Mononuclear cell (primary cell): Measurements from ENCODE around the gene PTPRN2. TPM values are rescaled to one million over a fixed set of nuclear protein-coding genes. Genes with fewer than 3 reads are reported as not detected.

Experiments used
- H3K27me3 ChIP-seq: 2 replicates; pipeline ENCODE4 v1.6.0; 2011; ENCODE audit warnings: low read length, control low read depth; ENCODE audit not compliant: insufficient read depth
- H3K4me1 ChIP-seq: 2 replicates; pipeline ENCODE4 v1.5.1; 2011; ENCODE audit warnings: mild to moderate bottlenecking, low read length, control low read depth; ENCODE audit not compliant: insufficient read depth
- H3K4me3 ChIP-seq: 2 replicates; pipeline ENCODE4 v1.5.1; 2011; ENCODE audit warnings: mild to moderate bottlenecking, low read length, moderate library complexity
- H3K9me3 ChIP-seq: 2 replicates; pipeline ENCODE4 v1.5.1; 2011; ENCODE audit warnings: low read depth, mild to moderate bottlenecking, control low read depth, low read length
- total RNA-seq: library from RNA; depleted of rRNA; stranded (reverse); fragments of >200 nt; gene quantifications from one replicate; pipeline ENCODE4 v1.2.3, GENCODE V29; 2012

PTPRN2 gene
- total RNA-seq, 1 donor, result 0.31 TPM

DNA sequence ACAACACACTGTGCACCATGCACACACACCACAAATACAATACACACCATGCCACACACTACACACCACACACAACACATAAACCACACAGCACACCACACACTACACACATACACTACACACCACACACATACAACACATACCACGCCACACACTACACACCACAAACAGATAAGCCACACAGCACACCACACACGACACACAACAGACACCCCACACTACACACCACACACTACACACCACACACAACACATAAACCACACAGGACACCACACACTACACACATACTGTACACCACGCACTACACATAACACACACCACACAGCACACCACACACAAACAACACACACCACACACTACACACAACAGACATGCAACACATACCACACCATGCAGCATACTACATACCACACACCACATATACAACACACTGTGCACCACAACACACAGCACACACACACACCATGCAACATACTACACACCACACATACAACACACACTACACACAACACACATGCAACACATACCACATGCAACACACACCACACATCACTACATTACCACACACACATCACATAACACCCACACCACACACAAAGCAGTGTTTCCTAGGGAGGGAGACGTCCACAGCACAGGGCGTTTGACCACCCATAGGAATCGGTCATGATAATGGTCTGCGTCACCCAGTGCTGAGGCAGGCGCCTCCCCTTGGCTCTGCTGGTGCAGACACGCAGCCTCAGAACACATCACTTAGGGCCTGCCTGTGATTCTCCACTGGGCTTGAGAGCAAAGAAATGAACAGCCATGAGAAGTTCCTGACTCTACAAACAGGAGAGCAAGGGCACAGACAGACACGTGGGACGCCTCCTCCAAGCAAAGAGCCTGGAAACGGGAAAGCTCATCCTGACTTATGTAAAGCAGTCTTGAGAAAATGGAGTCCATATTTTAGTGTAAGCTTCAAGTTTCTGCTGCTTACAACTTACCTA is 458.3 kb downstream of the PTPRN2 start:
- Histone ChIP-seq H3K9me3 (peaks cover 23% of the 10 kb centered on the region), H3K4me3 (no peak overlapping the region), H3K27me3 (no peaks in the 10 kb centered on the region), H3K4me1 (no peaks in the 10 kb centered on the region)

GRCh38 chr7:158128572-158128971 is 459.1 kb downstream of the PTPRN2 start:
- Histone ChIP-seq H3K4me1 (no peaks in the 10 kb centered on the region), H3K27me3 (no peaks in the 10 kb centered on the region), H3K4me3 (no peak overlapping the region), H3K9me3 (peaks cover 23% of the 10 kb centered on the region)

GRCh38 chr7:158127241-158127640 is 460.4 kb downstream of the PTPRN2 start:
- Histone ChIP-seq H3K4me1 (no peaks in the 10 kb centered on the region), H3K4me3 (no peak overlapping the region), H3K27me3 (no peaks in the 10 kb centered on the region), H3K9me3 (peaks cover 23% of the 10 kb centered on the region)

- H3K4me1 ChIP-seq, result no peaks in the 10 kb centered on the region
- H3K4me3 ChIP-seq, result no peak overlapping the region
- no peaks in the 10 kb centered on the region for H3K27me3 ChIP-seq
- H3K9me3 ChIP-seq, result peaks cover 18% of the 10 kb centered on the region
Measured at GRCh38 chr7:158126661-158127060, 461.0 kb downstream of the PTPRN2 start.

DNA sequence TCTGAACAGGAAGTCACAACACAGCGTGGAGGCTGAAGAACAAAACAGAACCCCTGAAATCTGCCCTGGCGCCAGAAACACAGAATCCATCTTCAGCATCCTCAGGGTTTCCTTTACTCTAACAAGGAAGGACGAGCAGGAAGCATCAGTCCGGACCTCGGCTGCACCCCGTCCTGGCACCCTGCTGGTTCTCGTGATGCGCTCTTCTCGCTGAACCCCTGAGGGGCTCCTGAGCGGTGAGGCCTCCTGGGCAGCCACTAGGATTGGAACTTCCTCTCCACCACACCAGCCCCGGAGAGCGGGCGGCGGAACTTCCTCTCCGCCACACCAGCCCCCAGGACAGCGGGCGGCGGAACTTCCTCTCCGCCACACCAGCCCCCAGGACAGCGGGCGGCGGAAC is 461.9 kb downstream of the PTPRN2 start:
- Histone ChIP-seq H3K27me3 (no peaks in the 10 kb centered on the region), H3K9me3 (peaks cover 8% of the 10 kb centered on the region), H3K4me1 (no peaks in the 10 kb centered on the region), H3K4me3 (no peak overlapping the region)

DNA sequence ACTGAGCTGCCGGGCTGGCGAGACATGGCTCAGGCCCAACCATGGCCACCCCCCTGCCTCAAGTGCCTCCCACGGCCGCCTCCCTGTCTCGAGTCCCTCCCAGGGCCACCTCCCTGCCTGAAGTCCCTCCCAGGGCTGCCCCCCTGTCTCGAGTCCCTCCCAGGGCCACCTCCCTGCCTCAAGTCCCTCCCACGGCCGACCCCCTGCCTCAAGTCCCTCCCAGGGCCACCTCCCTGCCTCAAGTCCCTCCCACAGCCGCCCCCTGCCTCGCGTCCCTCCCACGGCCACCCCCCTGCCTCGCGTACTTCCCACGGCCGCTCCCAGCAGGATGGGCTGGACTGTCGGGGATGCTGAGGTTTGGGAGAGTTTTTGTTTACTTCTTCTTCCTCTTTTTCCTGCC is 462.5 kb downstream of the PTPRN2 start:
- Histone ChIP-seq H3K27me3 (no peaks in the 10 kb centered on the region), H3K4me3 (no peak overlapping the region), H3K9me3 (peaks cover 2% of the 10 kb centered on the region), H3K4me1 (no peaks in the 10 kb centered on the region)

DNA sequence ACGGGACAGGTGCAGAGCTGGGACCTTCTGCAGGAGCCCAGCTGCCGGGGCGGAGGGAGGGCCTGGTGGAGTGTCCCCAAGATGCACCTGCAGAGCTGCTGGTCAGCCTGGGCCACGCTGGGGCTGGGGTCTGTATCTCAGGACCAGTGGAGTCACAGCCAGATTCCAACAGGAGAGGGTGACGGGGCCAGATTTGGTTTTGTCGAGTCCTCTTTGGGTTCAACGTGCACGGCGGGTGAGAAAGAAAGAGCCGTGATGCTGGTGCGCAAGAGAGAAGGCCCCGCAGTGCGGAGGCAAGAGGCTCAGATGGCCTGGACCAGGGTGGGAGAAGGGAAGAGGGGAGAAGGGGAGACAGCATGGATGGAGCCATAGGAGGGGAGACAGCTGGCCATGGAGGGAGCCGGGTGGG is 462.9 kb downstream of the PTPRN2 start:
- Histone ChIP-seq H3K4me3 (no peak overlapping the region), H3K4me1 (no peaks in the 10 kb centered on the region), H3K9me3 (no peaks in the 10 kb centered on the region), H3K27me3 (no peaks in the 10 kb centered on the region)

- H3K27me3 ChIP-seq, result no peaks in the 10 kb centered on the region
- H3K9me3 ChIP-seq, result no peaks in the 10 kb centered on the region
- no peaks in the 10 kb centered on the region for H3K4me1 ChIP-seq
- no peak overlapping the region for H3K4me3 ChIP-seq
Measured at GRCh38 chr7:158123753-158124152, 463.9 kb downstream of the PTPRN2 start.

- Histone ChIP-seq H3K9me3 (peaks cover 3% of the 10 kb centered on the region), H3K4me3 (no peak overlapping the region), H3K27me3 (no peaks in the 10 kb centered on the region), H3K4me1 (no peaks in the 10 kb centered on the region)
Measured at GRCh38 chr7:158123214-158123613, 464.4 kb downstream of the PTPRN2 start.

DNA sequence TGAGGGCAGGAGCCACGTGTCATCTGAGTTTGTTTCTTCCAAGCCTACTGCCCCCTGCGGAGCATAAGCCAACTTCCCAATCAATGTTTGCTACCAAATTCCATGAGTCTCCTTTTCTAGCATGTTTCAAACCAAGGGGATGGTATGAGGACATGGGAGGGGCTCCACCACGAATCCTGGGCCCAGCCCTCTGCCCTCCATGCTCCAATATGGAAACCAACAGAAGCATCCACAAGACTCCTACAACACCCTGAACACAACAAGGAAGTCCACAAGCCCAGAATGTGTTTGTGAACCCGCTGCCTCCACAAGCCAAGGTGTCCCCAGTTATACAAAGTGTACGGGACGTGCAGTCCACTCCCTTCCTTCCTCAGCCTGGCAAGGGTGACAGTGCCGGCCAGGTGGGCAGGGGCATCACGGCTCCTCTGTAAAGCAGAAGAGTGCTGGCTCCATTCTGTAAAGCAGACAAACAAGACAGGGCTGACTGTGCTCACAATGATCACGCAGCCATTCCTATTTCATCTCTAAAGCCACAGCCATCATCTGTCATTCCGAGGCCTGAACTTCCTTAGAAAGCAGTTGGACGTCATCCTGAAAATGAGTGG is 466.1 kb downstream of the PTPRN2 start:
- peaks cover 18% of the 10 kb centered on the region for H3K9me3 ChIP-seq
- no peaks in the 10 kb centered on the region for H3K27me3 ChIP-seq
- no peaks in the 10 kb centered on the region for H3K4me1 ChIP-seq
- no peak overlapping the region for H3K4me3 ChIP-seq

DNA sequence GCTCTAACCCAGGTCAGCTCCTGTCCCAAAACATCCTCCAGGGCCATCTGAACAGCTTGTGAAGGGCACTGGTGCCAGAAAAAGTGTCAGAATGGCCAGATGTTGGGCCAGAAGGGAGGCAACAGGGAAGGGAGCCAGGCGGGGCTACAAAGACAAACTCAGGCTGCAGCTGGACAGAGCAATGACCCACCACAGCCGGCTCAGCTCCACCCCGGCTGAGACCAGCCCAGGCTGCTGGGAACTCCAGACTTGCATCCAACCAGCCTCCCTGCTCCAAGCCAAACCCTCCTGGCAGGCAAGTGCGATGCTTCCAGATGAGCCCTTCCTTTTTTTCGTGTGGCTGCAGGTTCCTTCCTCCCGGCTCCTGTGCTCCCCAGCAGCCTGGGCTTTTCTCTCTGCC is 466.9 kb downstream of the PTPRN2 start:
- Histone ChIP-seq H3K4me1 (no peaks in the 10 kb centered on the region), H3K27me3 (no peaks in the 10 kb centered on the region), H3K9me3 (peaks cover 18% of the 10 kb centered on the region), H3K4me3 (no peak overlapping the region)

GRCh38 chr7:158120316-158120715 is 467.3 kb downstream of the PTPRN2 start:
- Histone ChIP-seq H3K9me3 (peaks cover 18% of the 10 kb centered on the region), H3K4me1 (no peaks in the 10 kb centered on the region), H3K4me3 (no peak overlapping the region), H3K27me3 (no peaks in the 10 kb centered on the region)

DNA sequence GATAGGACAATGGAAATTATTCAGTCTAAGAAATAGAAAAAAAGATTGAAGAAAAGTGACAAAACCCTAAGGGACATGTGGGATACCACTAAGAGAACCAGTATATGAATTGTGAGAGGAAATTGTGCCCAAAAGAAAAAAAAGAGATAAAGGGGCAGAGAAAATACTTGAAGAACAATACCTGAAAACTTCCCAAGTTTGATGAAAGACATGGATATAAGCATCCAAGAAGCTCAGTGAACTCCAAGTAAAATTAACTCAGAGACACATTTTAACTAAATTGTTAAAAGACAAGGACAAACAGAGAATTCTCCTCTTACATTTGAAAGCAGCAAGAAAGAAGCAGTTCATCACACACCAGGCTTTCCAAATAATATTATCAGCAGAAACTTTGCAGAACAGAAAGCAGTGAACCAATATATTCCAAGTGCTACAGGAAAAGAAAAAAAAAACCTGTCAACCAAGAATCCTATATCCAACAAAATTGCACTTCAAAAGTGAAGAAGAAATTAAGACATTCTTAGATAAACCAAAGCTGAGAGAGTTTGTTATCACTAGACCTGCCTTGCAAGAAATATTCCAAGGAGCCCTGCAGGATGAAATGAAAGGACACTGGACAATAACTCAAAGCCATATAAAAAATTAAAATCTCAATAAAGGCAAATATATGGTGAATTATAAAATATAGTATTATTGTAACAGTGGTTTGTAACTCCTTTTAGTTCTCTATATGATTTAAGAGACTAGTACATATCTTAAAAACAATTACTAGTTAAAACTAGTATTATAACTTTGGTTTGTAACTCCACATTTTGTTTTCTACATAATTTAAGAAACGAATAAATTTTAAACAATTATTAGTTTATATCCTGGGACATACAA is 470.0 kb downstream of the PTPRN2 start:
- Histone ChIP-seq H3K27me3 (no peaks in the 10 kb centered on the region), H3K4me1 (no peaks in the 10 kb centered on the region), H3K9me3 (peaks cover 18% of the 10 kb centered on the region), H3K4me3 (no peak overlapping the region)

DNA sequence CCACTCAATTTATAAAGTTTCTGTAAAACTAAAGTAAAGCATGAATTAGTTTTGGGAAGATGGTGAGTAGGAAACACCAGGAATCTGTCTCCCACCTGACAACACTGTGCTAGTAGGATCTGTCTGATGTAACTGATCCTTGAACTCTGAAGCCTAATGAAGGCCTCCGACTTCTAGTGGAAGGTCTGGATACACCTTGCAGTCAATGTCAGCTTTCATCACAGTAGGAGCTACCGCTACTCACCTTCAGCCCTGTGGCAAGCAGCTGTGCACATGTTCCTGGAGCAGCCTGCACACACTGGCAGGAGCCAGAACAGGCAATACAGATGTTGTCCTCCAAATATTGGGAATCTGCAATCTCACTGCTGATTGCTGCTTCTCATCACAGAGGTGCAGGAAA is 471.4 kb downstream of the PTPRN2 start:
- no peak overlapping the region for H3K4me3 ChIP-seq
- H3K4me1 ChIP-seq, result no peaks in the 10 kb centered on the region
- H3K9me3 ChIP-seq, result peaks cover 18% of the 10 kb centered on the region
- H3K27me3 ChIP-seq, result no peaks in the 10 kb centered on the region
